Measurements from ENCODE around the gene P2RX2. TPM values are rescaled to one million over a fixed set of nuclear protein-coding genes. Genes with fewer than 3 reads are reported as not detected.

The P2RX2 gene
- total RNA-seq, 4 donors from 2014 or later, result 0.74 to 2.8 TPM; not detected in 2

- DNase-seq (ENCODE audit: low spot score) (peak; percentile 60), ATAC-seq (ENCODE audit: low FRiP score) (peak; percentile 76)
- TF ChIP-seq, protein P1, sequence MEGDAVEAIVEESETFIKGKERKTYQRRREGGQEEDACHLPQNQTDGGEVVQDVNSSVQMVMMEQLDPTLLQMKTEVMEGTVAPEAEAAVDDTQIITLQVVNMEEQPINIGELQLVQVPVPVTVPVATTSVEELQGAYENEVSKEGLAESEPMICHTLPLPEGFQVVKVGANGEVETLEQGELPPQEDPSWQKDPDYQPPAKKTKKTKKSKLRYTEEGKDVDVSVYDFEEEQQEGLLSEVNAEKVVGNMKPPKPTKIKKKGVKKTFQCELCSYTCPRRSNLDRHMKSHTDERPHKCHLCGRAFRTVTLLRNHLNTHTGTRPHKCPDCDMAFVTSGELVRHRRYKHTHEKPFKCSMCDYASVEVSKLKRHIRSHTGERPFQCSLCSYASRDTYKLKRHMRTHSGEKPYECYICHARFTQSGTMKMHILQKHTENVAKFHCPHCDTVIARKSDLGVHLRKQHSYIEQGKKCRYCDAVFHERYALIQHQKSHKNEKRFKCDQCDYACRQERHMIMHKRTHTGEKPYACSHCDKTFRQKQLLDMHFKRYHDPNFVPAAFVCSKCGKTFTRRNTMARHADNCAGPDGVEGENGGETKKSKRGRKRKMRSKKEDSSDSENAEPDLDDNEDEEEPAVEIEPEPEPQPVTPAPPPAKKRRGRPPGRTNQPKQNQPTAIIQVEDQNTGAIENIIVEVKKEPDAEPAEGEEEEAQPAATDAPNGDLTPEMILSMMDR (IDR thresholded peaks at IDR 0.05), result peak in 1 of 3 donors; percentile 84
Measured at GRCh38 chr12:132614861-132615578, 3.6 kb upstream of the P2RX2 start.

DNA sequence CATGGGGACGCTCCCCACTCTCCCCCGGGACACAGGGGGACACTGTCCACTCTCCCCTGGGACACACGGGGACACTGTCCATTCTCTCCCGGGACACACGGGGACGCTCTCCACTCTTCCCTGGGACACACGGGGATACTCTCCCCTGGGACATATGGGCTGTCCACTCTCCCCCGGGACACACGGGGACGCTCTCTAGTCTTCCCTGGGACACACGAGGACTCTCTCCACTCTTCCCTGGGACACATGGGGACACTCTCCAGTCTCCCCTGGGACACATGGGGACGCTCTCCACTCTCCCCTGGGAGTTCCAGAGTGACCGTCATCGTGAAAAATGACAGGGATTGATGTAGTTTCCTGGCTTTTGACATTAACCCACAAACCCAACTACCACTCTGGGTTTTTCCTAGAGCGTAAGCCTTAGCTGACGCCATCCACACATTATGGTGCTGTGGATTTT lies 3.0 kb upstream of the P2RX2 start:
- DNase-seq (ENCODE audit: low spot score) (no peak), ATAC-seq (ENCODE audit: low FRiP score) (no peak)
- TF ChIP-seq, protein P1 (IDR thresholded peaks at IDR 0.05), result no peak

- TF ChIP-seq, protein P1 (IDR thresholded peaks at IDR 0.05), result no peak
- no peak for DNase-seq (ENCODE audit: low spot score)
- ATAC-seq (ENCODE audit: low FRiP score), result no peak
Measured at GRCh38 chr12:132617135-132617701, 1.4 kb upstream of the P2RX2 start.

GRCh38 chr12:132617822-132618682 lies 524 bp upstream of the P2RX2 start:
- ATAC-seq (ENCODE audit: low FRiP score) (no peak), DNase-seq (ENCODE audit: low spot score) (no peak)
- TF ChIP-seq, protein P1 (IDR thresholded peaks at IDR 0.05), result no peak

- no peak for ATAC-seq (ENCODE audit: low FRiP score)
- TF ChIP-seq, protein P1 (IDR thresholded peaks at IDR 0.05), result no peak
- no peak for DNase-seq (ENCODE audit: low spot score)
Measured at GRCh38 chr12:132619071-132619385, 452 bp downstream of the P2RX2 start.

DNA sequence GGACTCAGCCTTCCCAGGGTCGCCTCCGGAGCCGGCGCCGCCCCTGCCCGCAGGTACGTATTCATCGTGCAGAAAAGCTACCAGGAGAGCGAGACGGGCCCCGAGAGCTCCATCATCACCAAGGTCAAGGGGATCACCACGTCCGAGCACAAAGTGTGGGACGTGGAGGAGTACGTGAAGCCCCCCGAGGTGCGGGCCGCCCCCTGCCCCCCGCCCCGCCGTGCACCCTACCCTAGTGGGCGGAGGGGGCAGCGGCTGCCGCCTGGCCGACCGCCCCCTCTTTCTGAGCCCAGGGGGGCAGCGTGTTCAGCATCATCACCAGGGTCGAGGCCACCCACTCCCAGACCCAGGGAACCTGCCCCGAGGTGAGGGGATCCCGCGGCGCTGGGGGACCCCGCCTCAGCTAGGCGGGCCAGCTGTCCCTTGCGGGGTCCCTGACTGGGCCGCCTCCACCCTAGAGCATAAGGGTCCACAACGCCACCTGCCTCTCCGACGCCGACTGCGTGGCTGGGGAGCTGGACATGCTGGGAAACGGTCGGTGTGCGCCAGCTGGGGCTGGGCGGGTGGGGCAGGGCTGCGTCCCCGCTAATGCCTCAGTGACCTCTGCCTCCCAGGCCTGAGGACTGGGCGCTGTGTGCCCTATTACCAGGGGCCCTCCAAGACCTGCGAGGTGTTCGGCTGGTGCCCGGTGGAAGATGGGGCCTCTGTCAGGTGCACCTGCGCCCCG lies 973 bp downstream of the P2RX2 start:
- ATAC-seq (ENCODE audit: low FRiP score) (no peak), DNase-seq (ENCODE audit: low spot score) (no peak)
- TF ChIP-seq, protein P1 (IDR thresholded peaks at IDR 0.05), result no peak

All from omental fat pad (tissue), 4 donors.